ENCODE data around the gene FKBP2. TPM values are rescaled to one million over a fixed set of nuclear protein-coding genes. Genes with fewer than 3 reads are reported as not detected.

Gene FKBP2
- total RNA-seq, 1 donor from 2014 or later: 48.9 TPM

- intact Hi-C loops (cut with micrococcal nuclease): no loop called here
These were observed 37.8 kb downstream of the FKBP2 start for GRCh38 chr11:64278576-64279190.

GRCh38 chr11:64281957-64282770 is 41.3 kb downstream of the FKBP2 start:
- intact Hi-C loops (cut with micrococcal nuclease): no loop called here

- intact Hi-C loops (cut with micrococcal nuclease): no loop called here
These were observed 42.2 kb downstream of the FKBP2 start for GRCh38 chr11:64283092-64283491.

GRCh38 chr11:64284048-64284961 is 43.4 kb downstream of the FKBP2 start, which contains the start of gene BAD:
BAD (minus strand) TSS chr11:64284665; CDS start chr11:64284368, 297 bp downstream.
- intact Hi-C loops (cut with micrococcal nuclease): loop anchor here (1.0 kb wide), 4 partner anchors 33 to 99 kb away; partner anchors contain the start of gene PLCB3

GRCh38 chr11:64284962-64285884 is 44.3 kb downstream of the FKBP2 start, which contains the start of gene GPR137:
GPR137 (plus strand) TSS chr11:64285848; CDS start chr11:64286525, 677 bp downstream.
- intact Hi-C loops (cut with micrococcal nuclease): loop anchor here (1.0 kb wide), 8 partner anchors 15 to 100 kb away; partner anchors contain the start of genes ESRRA, FKBP2, PLCB3 and TRMT112

GRCh38 chr11:64285885-64286800 is 45.2 kb downstream of the FKBP2 start:
- intact Hi-C loops (cut with micrococcal nuclease): loop anchor here (1.0 kb wide), 4 partner anchors 16 to 45 kb away; partner anchors contain the start of genes ESRRA, FKBP2 and TRMT112

- intact Hi-C loops (cut with micrococcal nuclease): no loop called here
These were observed 45.9 kb downstream of the FKBP2 start for GRCh38 chr11:64286801-64287159.

- intact Hi-C loops (cut with micrococcal nuclease): no loop called here
These were observed 46.9 kb downstream of the FKBP2 start for GRCh38 chr11:64287676-64288352.

GRCh38 chr11:64288353-64288750 is 47.5 kb downstream of the FKBP2 start:
- intact Hi-C loops (cut with micrococcal nuclease): no loop called here

- intact Hi-C loops (cut with micrococcal nuclease): no loop called here
These were observed 48.2 kb downstream of the FKBP2 start for GRCh38 chr11:64289002-64289564.

GRCh38 chr11:64290352-64291261 is 49.7 kb downstream of the FKBP2 start:
- intact Hi-C loops (cut with micrococcal nuclease): no loop called here

- intact Hi-C loops (cut with micrococcal nuclease): no loop called here
These were observed 50.4 kb downstream of the FKBP2 start, which contains the start of gene KCNK4 for GRCh38 chr11:64291262-64291751. KCNK4 (plus strand) TSS chr11:64291302; CDS start chr11:64293019, 1,717 bp downstream.

GRCh38 chr11:64291752-64292459 is 51.0 kb downstream of the FKBP2 start:
- intact Hi-C loops (cut with micrococcal nuclease): no loop called here

GRCh38 chr11:64292460-64293254 is 51.8 kb downstream of the FKBP2 start:
- intact Hi-C loops (cut with micrococcal nuclease): no loop called here

Measured in T-helper 1 cell treated with Interleukin-12 subunit alpha and Interleukin-12 subunit beta and Interleukin-4 antibody, amounts not matched to agents 30 ng/mL and 1 ng/mL, for 36 hours (primary cell).